Loucy (cell line): Measurements from ENCODE around the gene ARSK.

Experiments
- H2AFZ ChIP-seq: fragments of 200-600 bp; sonication (generic); 2 replicates; pipeline ENCODE4 v1.6.0; 2016; ENCODE audit warnings: antibody characterized with exemption, mild to moderate bottlenecking, low read length, moderate library complexity
- H3F3A ChIP-seq: fragments of 200-600 bp; 2 replicates; pipeline ENCODE4 v1.6.0; 2016; ENCODE audit warnings: antibody characterized with exemption, low read depth, mild to moderate bottlenecking
- H3K27me3 ChIP-seq: fragments of 200-600 bp; sonication (generic); 2 replicates; pipeline ENCODE4 v1.6.1; 2014; ENCODE audit warnings: low read length, mild to moderate bottlenecking; ENCODE audit not compliant: insufficient read depth, poor library complexity, severe bottlenecking
- H3K36me3 ChIP-seq: fragments of 200-600 bp; sonication (generic); 2 replicates; pipeline ENCODE4 v1.6.1; 2016; ENCODE audit warnings: low read length; ENCODE audit not compliant: insufficient read depth
- H3K4me1 ChIP-seq: fragments of 200-600 bp; sonication (generic); 2 replicates; pipeline ENCODE4 v1.5.1; 2014; ENCODE audit warnings: low read length, mild to moderate bottlenecking; ENCODE audit not compliant: insufficient read depth, poor library complexity, severe bottlenecking
- H3K4me2 ChIP-seq: fragments of 200-600 bp; sonication (generic); 2 replicates; pipeline ENCODE4 v1.6.0; 2014; ENCODE audit warnings: antibody characterized with exemption, low read length, low read depth, mild to moderate bottlenecking; ENCODE audit not compliant: poor library complexity, severe bottlenecking
- H3K4me3 ChIP-seq: fragments of 200-600 bp; sonication (generic); 2 replicates; pipeline ENCODE4 v1.5.1; 2014; ENCODE audit warnings: low read length, mild to moderate bottlenecking, mixed read lengths; ENCODE audit not compliant: poor library complexity, severe bottlenecking
- H3K79me2 ChIP-seq: fragments of 200-600 bp; sonication (generic); 2 replicates; pipeline ENCODE4 v1.6.1; 2014; ENCODE audit warnings: low read length; ENCODE audit not compliant: insufficient read depth
- H3K9ac ChIP-seq: fragments of 200-600 bp; sonication (generic); 2 replicates; pipeline ENCODE4 v1.6.0; 2014; ENCODE audit warnings: mild to moderate bottlenecking, low read depth, low read length, moderate library complexity; ENCODE audit not compliant: poor library complexity, severe bottlenecking
- H3K9me2 ChIP-seq: fragments of 200-600 bp; sonication (generic); replicated peaks from 2 replicates; pipeline ENCODE4 v1.6.1; 2016; ENCODE audit warnings: low read depth, low read length, mixed read lengths
- H3K9me3 ChIP-seq: fragments of 200-600 bp; sonication (generic); 2 replicates; pipeline ENCODE4 v1.6.1; 2014; ENCODE audit warnings: mild to moderate bottlenecking, antibody characterized with exemption, low read length, low read depth; ENCODE audit not compliant: insufficient read depth
- H4K20me1 ChIP-seq: fragments of 200-600 bp; sonication (generic); 2 replicates; pipeline ENCODE4 v1.6.0; 2014; ENCODE audit warnings: antibody characterized with exemption, low read length, mild to moderate bottlenecking; ENCODE audit not compliant: insufficient read depth, poor library complexity, severe bottlenecking
- CTCF ChIP-seq: fragments of 200-600 bp; sonication (generic); conservative IDR thresholded peaks from 2 replicates; pipeline ENCODE4 v1.5.1; 2014; ENCODE audit warnings: mild to moderate bottlenecking, antibody characterized with exemption, low read length
- EZH2phosphoT487 ChIP-seq: fragments of 200-600 bp; IDR thresholded peaks from 2 replicates; pipeline ENCODE4 v1.6.1; 2018; ENCODE audit warnings: antibody characterized with exemption, mild to moderate bottlenecking, moderate library complexity, borderline replicate concordance

Gene ARSK

GRCh38 chr5:95562282-95562681 lies 7.4 kb downstream of the ARSK start:
- Histone ChIP-seq H3K9ac (no peak overlapping the region), H3K4me2 (no peak overlapping the region), H3K9me2 (0 out of 2 replicates have a peak, but pooled peaks cover 4% of the 10 kb centered on the region), H4K20me1 (peaks cover 4% of the 10 kb centered on the region), H3K36me3 (0 out of 2 replicates have a peak, but pooled peaks cover 7% of the 10 kb centered on the region), H3K9me3 (no peaks in the 10 kb centered on the region), H2AFZ (no peak overlapping the region), H3K4me1 (peaks cover 15% of the 10 kb centered on the region), H3K79me2 (peaks cover 4% of the 10 kb centered on the region; the same call in 1 of the 2 replicates), H3F3A (no peaks in the 10 kb centered on the region), H3K27me3 (no peaks in the 10 kb centered on the region), H3K4me3 (no peak overlapping the region)
- TF ChIP-seq CTCF (no peak), EZH2phosphoT487 (no peak)

- Histone ChIP-seq H4K20me1 (no peaks in the 10 kb centered on the region), H3K9me3 (no peaks in the 10 kb centered on the region)
- TF ChIP-seq EZH2phosphoT487: no peak
- no peak for TF ChIP-seq CTCF
Measured at GRCh38 chr5:95563367-95563766, 8.5 kb downstream of the ARSK start.

GRCh38 chr5:95564450-95564849 lies 9.5 kb downstream of the ARSK start:
- Histone ChIP-seq H3K4me1 (peaks cover 9% of the 10 kb centered on the region), H3K27me3 (no peaks in the 10 kb centered on the region), H3K9me3 (no peaks in the 10 kb centered on the region), H4K20me1 (no peaks in the 10 kb centered on the region), H3K9me2 (0 out of 2 replicates have a peak, but pooled peaks cover 4% of the 10 kb centered on the region), H2AFZ (no peak overlapping the region), H3K79me2 (no peaks in the 10 kb centered on the region), H3K36me3 (peaks cover 12% of the 10 kb centered on the region; the same call in 1 of the 2 replicates), H3K9ac (no peak overlapping the region), H3F3A (no peaks in the 10 kb centered on the region), H3K4me2 (no peak overlapping the region), H3K4me3 (no peak overlapping the region)
- TF ChIP-seq EZH2phosphoT487 (no peak), CTCF (no peak)

More at GRCh38 chr5:95563367-95563766, 8.5 kb downstream of the ARSK start:
- Histone ChIP-seq H3K9me2 (0 out of 2 replicates have a peak, but pooled peaks cover 4% of the 10 kb centered on the region), H3K36me3 (peaks cover 12% of the 10 kb centered on the region; the same call in 1 of the 2 replicates), H3F3A (no peaks in the 10 kb centered on the region), H3K4me2 (no peak overlapping the region), H3K4me3 (no peak overlapping the region), H3K9ac (no peak overlapping the region), H2AFZ (no peak overlapping the region), H3K79me2 (no peaks in the 10 kb centered on the region), H3K27me3 (no peaks in the 10 kb centered on the region), H3K4me1 (peaks cover 13% of the 10 kb centered on the region)
